HG03159 (cell line): ENCODE results near the gene LRRC71.

Experiments
- ATAC-seq: cut with Tn5 transposase; IDR thresholded peaks from one replicate; pipeline ENCODE4 v1.9.1; 2021; ENCODE audit warnings: mild to moderate bottlenecking, moderate library complexity; ENCODE audit not compliant: unreplicated experiment

Gene LRRC71

GRCh38 chr1:156905176-156905575, 15.3 kb upstream of the LRRC71 start:
- ATAC-seq, result no peak

GRCh38 chr1:156905651-156906050, 14.8 kb upstream of the LRRC71 start:
- ATAC-seq, result no peak

GRCh38 chr1:156906206-156906906, 14.1 kb upstream of the LRRC71 start:
- ATAC-seq, result no peak

- ATAC-seq, result no peak
Observed at GRCh38 chr1:156908541-156908940, 11.9 kb upstream of the LRRC71 start.

GRCh38 chr1:156908955-156909354, 11.5 kb upstream of the LRRC71 start:
- no peak for ATAC-seq

- no peak for ATAC-seq
Observed at GRCh38 chr1:156909671-156910070, 10.8 kb upstream of the LRRC71 start.

GRCh38 chr1:156910309-156910782, 10.1 kb upstream of the LRRC71 start:
- ATAC-seq, result no peak

- ATAC-seq, result no peak
Observed at GRCh38 chr1:156911577-156912298, 8.7 kb upstream of the LRRC71 start.

- ATAC-seq, result no peak
Observed at GRCh38 chr1:156912310-156912709, 8.1 kb upstream of the LRRC71 start.

GRCh38 chr1:156912861-156913808, 7.3 kb upstream of the LRRC71 start:
- no peak for ATAC-seq

GRCh38 chr1:156913809-156914387, 6.5 kb upstream of the LRRC71 start:
- no peak for ATAC-seq

GRCh38 chr1:156914440-156914856, 6.0 kb upstream of the LRRC71 start:
- ATAC-seq, result no peak

GRCh38 chr1:156921053-156921529, 659 bp downstream of the LRRC71 start:
- no peak for ATAC-seq

- no peak for ATAC-seq
Observed at GRCh38 chr1:156922986-156923669, 2.7 kb downstream of the LRRC71 start.

- no peak for ATAC-seq
Observed at GRCh38 chr1:156923670-156924477, 3.4 kb downstream of the LRRC71 start.

GRCh38 chr1:156924478-156925153, 4.2 kb downstream of the LRRC71 start:
- no peak for ATAC-seq

GRCh38 chr1:156925154-156926010, 5.0 kb downstream of the LRRC71 start:
- no peak for ATAC-seq

GRCh38 chr1:156926175-156926574, 5.7 kb downstream of the LRRC71 start:
- no peak for ATAC-seq
